SU-DHL-6 (cell line): ENCODE data around the gene OR51F1.
"Not testable (repeated sequence)": the region's sequence is repeated elsewhere in the genome, so short reads cannot be mapped to it uniquely, and the experiment has no call there.

Experiments
- H2AFZ ChIP-seq: fragments of 200-600 bp; sonication (generic); 2 replicates; pipeline ENCODE4 v1.6.1; 2014; ENCODE audit warnings: low read depth, mild to moderate bottlenecking, moderate library complexity, mixed read lengths, antibody characterized with exemption, low read length; ENCODE audit not compliant: severe bottlenecking
- H3F3A ChIP-seq: fragments of 200-600 bp; shearing (Covaris generic); 2 replicates; pipeline ENCODE4 v1.6.0; 2016; ENCODE audit warnings: antibody characterized with exemption, mild to moderate bottlenecking; ENCODE audit not compliant: insufficient read depth
- H3K27ac ChIP-seq: fragments of 200-600 bp; sonication (generic); 2 replicates; pipeline ENCODE4 v1.5.1; 2016; ENCODE audit warnings: low read depth, mild to moderate bottlenecking, low read length, moderate library complexity, mixed read lengths
- H3K27me3 ChIP-seq: fragments of 200-600 bp; sonication (generic), shearing (Covaris generic); 2 replicates; pipeline ENCODE4 v1.6.0; 2014; ENCODE audit warnings: mild to moderate bottlenecking, low read length
- H3K36me3 ChIP-seq: fragments of 200-600 bp; sonication (generic); 2 replicates; pipeline ENCODE4 v1.6.1; 2014; ENCODE audit warnings: mild to moderate bottlenecking, low read length, mixed read lengths
- H3K4me2 ChIP-seq: fragments of 300-600, 200-600 bp; shearing (Covaris generic), sonication (generic); 2 replicates; pipeline ENCODE4 v1.6.0; 2014; ENCODE audit warnings: low read length, low read depth, mild to moderate bottlenecking; ENCODE audit not compliant: poor library complexity, severe bottlenecking
- H3K4me3 ChIP-seq: fragments of 200-600 bp; sonication (generic); 2 replicates; pipeline ENCODE4 v1.5.1; 2014; ENCODE audit warnings: antibody characterized with exemption, low read length, mild to moderate bottlenecking, mixed read lengths; ENCODE audit not compliant: insufficient read depth, poor library complexity, severe bottlenecking
- H3K79me2 ChIP-seq: fragments of 200-600 bp; sonication (generic); 2 replicates; pipeline ENCODE4 v1.6.1; 2014; ENCODE audit warnings: mild to moderate bottlenecking, low read length, moderate library complexity; ENCODE audit not compliant: insufficient read depth
- H3K9ac ChIP-seq: fragments of 200-600 bp; sonication (generic); 2 replicates; pipeline ENCODE4 v1.7.0; 2014; ENCODE audit warnings: mild to moderate bottlenecking, low read length
- H3K9me2 ChIP-seq: fragments of 200-600 bp; sonication (generic); replicated peaks from 2 replicates; pipeline ENCODE4 v1.6.1; 2014; ENCODE audit warnings: low read length; ENCODE audit not compliant: insufficient read depth
- H3K9me3 ChIP-seq: fragments of 200-600 bp; sonication (generic); 2 replicates; pipeline ENCODE4 v1.6.1; 2014; ENCODE audit warnings: low read length, mixed read lengths; ENCODE audit not compliant: insufficient read depth
- H4K20me1 ChIP-seq: fragments of 200-600 bp; sonication (generic); 2 replicates; pipeline ENCODE4 v1.6.1; 2014; ENCODE audit warnings: low read depth, mild to moderate bottlenecking, antibody characterized with exemption, low read length, moderate library complexity, mixed read lengths
- EZH2phosphoT487 ChIP-seq: fragments of 200-600 bp; sonication (generic), shearing (Covaris generic); conservative IDR thresholded peaks from 2 replicates; pipeline ENCODE4 v1.6.1; 2018; ENCODE audit warnings: mild to moderate bottlenecking, antibody characterized with exemption, low read length, moderate library complexity, mixed read lengths
- TF ChIP-seq, protein P1 (sequence below): fragments of 200-600 bp; sonication (generic); IDR thresholded peaks from one replicate; pipeline ENCODE4 v1.5.1; 2017; ENCODE audit warnings: antibody characterized with exemption, mild to moderate bottlenecking, low read length, moderate library complexity; ENCODE audit not compliant: insufficient read depth, poor library complexity, severe bottlenecking

The OR51F1 gene

DNA sequence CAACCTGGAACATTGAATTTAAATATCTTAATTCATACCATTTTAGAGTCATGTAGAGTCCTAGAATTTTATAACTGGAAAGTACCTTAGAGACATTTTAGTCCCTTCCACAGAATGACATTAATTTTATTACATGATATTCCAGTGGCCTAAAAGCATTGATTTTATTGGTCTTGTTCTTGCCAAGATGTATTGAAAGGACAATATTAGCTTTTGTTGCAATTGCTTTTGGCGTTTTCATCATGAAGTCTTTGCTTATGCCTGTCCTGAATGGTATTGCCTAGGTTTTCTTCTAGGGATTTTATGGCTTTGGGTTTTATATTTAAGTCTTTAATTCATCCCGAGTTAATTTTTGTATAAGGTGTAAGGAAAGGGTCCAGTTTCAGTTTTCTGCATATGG, 29.0 kb downstream of the OR51F1 start:
- Histone ChIP-seq H3K27ac (no peak overlapping the region), H3K9me2 (no peaks in the 10 kb centered on the region), H3K9ac (no peak overlapping the region), H3K4me3 (no peak overlapping the region), H3F3A (no peaks in the 10 kb centered on the region), H3K9me3 (no peaks in the 10 kb centered on the region), H3K27me3 (no peaks in the 10 kb centered on the region), H3K4me2 (no peak overlapping the region), H2AFZ (no peak overlapping the region), H4K20me1 (no peaks in the 10 kb centered on the region), H3K36me3 (no peaks in the 10 kb centered on the region), H3K79me2 (no peaks in the 10 kb centered on the region)
- TF ChIP-seq, protein P1, sequence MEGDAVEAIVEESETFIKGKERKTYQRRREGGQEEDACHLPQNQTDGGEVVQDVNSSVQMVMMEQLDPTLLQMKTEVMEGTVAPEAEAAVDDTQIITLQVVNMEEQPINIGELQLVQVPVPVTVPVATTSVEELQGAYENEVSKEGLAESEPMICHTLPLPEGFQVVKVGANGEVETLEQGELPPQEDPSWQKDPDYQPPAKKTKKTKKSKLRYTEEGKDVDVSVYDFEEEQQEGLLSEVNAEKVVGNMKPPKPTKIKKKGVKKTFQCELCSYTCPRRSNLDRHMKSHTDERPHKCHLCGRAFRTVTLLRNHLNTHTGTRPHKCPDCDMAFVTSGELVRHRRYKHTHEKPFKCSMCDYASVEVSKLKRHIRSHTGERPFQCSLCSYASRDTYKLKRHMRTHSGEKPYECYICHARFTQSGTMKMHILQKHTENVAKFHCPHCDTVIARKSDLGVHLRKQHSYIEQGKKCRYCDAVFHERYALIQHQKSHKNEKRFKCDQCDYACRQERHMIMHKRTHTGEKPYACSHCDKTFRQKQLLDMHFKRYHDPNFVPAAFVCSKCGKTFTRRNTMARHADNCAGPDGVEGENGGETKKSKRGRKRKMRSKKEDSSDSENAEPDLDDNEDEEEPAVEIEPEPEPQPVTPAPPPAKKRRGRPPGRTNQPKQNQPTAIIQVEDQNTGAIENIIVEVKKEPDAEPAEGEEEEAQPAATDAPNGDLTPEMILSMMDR, result no peak
- TF ChIP-seq EZH2phosphoT487, result no peak

DNA sequence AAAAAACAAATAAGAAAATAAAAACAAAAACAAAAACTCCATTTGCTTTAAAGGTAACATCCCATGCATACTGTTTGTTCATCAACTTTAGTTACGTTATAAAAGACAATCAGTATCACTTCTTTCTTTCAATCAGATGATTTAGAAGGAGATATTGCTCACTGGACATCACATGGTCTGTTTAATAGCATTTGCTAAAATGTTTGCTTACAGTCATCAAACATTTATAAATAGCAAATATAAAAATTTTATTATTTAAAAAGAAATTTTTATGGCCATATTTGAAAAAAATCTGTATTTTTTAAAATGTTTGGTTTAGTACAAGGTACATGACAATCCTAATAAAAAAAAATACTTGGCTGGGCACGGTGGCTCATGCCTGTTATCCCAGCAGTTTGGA, 42.6 kb downstream of the OR51F1 start:
- H3K27me3 ChIP-seq, result no peaks in the 10 kb centered on the region
- H3K9me3 ChIP-seq, result no peaks in the 10 kb centered on the region
- H3K4me2 ChIP-seq, result no peak overlapping the region
- H3K79me2 ChIP-seq, result no peaks in the 10 kb centered on the region
- no peaks in the 10 kb centered on the region for H3F3A ChIP-seq
- no peaks in the 10 kb centered on the region for H3K36me3 ChIP-seq
- no peak overlapping the region for H3K9ac ChIP-seq
- H4K20me1 ChIP-seq, result no peaks in the 10 kb centered on the region
- no peaks in the 10 kb centered on the region for H3K9me2 ChIP-seq
- TF ChIP-seq, protein P1, result no peak
- no peak for TF ChIP-seq EZH2phosphoT487
- no peak overlapping the region for H3K4me3 ChIP-seq
- H3K27ac ChIP-seq, result no peak overlapping the region
- H2AFZ ChIP-seq, result no peak overlapping the region

- H3K4me3 ChIP-seq, H3K79me2 ChIP-seq, H3K27me3 ChIP-seq, H3K9me3 ChIP-seq, H3K4me2 ChIP-seq, H3K9ac ChIP-seq, H3K36me3 ChIP-seq, H3K9me2 ChIP-seq, H3F3A ChIP-seq, H4K20me1 ChIP-seq, H2AFZ ChIP-seq, H3K27ac ChIP-seq: not testable (repeated sequence)
Observed at GRCh38 chr11:4722616-4723534, 46.9 kb downstream of the OR51F1 start.
